Uterus (tissue), 2 donors: ENCODE results near the gene PAPSS2.

Experiments used
- POLR2A ChIP-seq, 2 donors: fragments of 450-650 bp; IDR thresholded peaks; one replicate each; pipeline ENCODE4 v1.6.1; 2016; ENCODE audit warnings: antibody characterized with exemption in 2 of 2, mild to moderate bottlenecking in 1 of 2, moderate library complexity in 1 of 2
- TF ChIP-seq, protein P1 (sequence below), 4 experiments: fragments of 200-600 bp in 2 of 4; fragments of 450-650 bp in 2 of 4; sonication (generic) in 2 of 4; IDR thresholded peaks; one replicate each; pipeline ENCODE4 v1.5.1; 2016 to 2019; ENCODE audit warnings: antibody characterized with exemption in 4 of 4, mild to moderate bottlenecking in 2 of 4, moderate library complexity in 1 of 4

DNA sequence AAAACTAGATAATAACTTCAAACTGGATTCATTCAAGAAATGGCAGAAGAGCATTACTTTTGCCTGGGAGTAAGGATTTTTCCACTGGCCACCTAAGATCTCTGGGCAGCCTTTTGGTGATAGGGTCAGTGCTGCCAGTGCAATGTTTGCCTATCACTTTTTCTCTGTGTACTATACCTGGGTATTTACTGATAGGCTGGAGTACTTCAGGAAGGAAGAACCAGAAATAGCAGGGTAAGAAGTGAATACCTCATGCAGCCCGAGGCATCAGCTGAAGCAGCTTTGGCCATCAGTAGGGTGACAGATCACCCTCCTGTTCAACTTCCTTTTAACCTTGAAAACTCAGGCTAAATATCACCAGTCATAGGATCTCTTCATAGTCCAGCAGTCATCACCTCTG is 5.5 kb upstream of the PAPSS2 start:
- TF ChIP-seq, protein P1, sequence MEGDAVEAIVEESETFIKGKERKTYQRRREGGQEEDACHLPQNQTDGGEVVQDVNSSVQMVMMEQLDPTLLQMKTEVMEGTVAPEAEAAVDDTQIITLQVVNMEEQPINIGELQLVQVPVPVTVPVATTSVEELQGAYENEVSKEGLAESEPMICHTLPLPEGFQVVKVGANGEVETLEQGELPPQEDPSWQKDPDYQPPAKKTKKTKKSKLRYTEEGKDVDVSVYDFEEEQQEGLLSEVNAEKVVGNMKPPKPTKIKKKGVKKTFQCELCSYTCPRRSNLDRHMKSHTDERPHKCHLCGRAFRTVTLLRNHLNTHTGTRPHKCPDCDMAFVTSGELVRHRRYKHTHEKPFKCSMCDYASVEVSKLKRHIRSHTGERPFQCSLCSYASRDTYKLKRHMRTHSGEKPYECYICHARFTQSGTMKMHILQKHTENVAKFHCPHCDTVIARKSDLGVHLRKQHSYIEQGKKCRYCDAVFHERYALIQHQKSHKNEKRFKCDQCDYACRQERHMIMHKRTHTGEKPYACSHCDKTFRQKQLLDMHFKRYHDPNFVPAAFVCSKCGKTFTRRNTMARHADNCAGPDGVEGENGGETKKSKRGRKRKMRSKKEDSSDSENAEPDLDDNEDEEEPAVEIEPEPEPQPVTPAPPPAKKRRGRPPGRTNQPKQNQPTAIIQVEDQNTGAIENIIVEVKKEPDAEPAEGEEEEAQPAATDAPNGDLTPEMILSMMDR (IDR thresholded peaks at IDR 0.05) = no peak
- TF ChIP-seq POLR2A (IDR thresholded peaks at IDR 0.05) = no peak
